Kidney (tissue), 14 donors: Measurements from ENCODE around the gene FRMD1. TPM values are rescaled to one million over a fixed set of nuclear protein-coding genes. Genes with fewer than 3 reads are reported as not detected.

Experiments used
- DNase-seq, 5 donors: peaks; one replicate each; pipeline ENCODE4 v3.0.0-alpha.2; 2013 to 2020
- FAIRE-seq: peaks from 2 replicates; lab custom pipeline; 2012; peaks lifted over from hg19 to GRCh38; lab: Jason Lieb, UNC
- H3K27ac ChIP-seq, 2 donors: one replicate each; pipeline ENCODE4 v1.7.0; 2013; ENCODE audit warnings: low read depth in 2 of 2, low read length in 2 of 2, inconsistent platforms in 1 of 2
- H3K27me3 ChIP-seq: one replicate; pipeline ENCODE4 v1.7.1; 2013; ENCODE audit warnings: low read length, inconsistent platforms; ENCODE audit not compliant: control insufficient read depth, insufficient read depth
- H3K36me3 ChIP-seq, 3 donors: one replicate each; pipeline versions ENCODE4 v1.7.0 to v1.7.1; 2013; ENCODE audit warnings: low read length in 3 of 3, control low read depth in 1 of 3, inconsistent platforms in 1 of 3; ENCODE audit not compliant: insufficient read depth in 3 of 3, control insufficient read depth in 2 of 3
- H3K4me1 ChIP-seq, 3 donors: one replicate each; pipeline versions ENCODE4 v1.7.0 to v1.7.1; 2013; ENCODE audit warnings: low read length in 3 of 3, inconsistent platforms in 1 of 3, low read depth in 1 of 3; ENCODE audit not compliant: control insufficient read depth in 2 of 3, insufficient read depth in 2 of 3
- H3K4me3 ChIP-seq, 3 donors: one replicate each; pipeline versions ENCODE4 v1.7.0 to v1.8.1; 2013; ENCODE audit warnings: low read length in 3 of 3, control low read depth in 1 of 3, inconsistent platforms in 1 of 3
- H3K9ac ChIP-seq, 3 donors: one replicate each; pipeline versions ENCODE4 v1.7.0 to v1.7.1; 2013; ENCODE audit warnings: low read length in 3 of 3, control low read depth in 1 of 3, inconsistent platforms in 1 of 3
- H3K9me3 ChIP-seq, 3 donors: one replicate each; pipeline versions ENCODE4 v1.7.0 to v1.7.1; 2013; ENCODE audit warnings: low read length in 3 of 3, control low read depth in 1 of 3, inconsistent platforms in 1 of 3; ENCODE audit not compliant: control insufficient read depth in 2 of 3, insufficient read depth in 1 of 3
- intact Hi-C: fragments of 100-400 bp; cut with DNase I; formaldehyde crosslinking; loops from one replicate; pipeline ENCODE4 v1.11.1; 2022
- polyA plus RNA-seq: library from polyadenylated mRNA; stranded (reverse); fragments of 350-450 nt; fragmentation: Illumina TruSeq; extraction: RNeasy Lipid Tissue Mini Kit (QIAGEN cat#74804); gene quantifications from one replicate; pipeline ENCODE4 v1.2.3, GENCODE V29; 2014; ENCODE audit warnings: low read depth, low replicate concordance; ENCODE audit not compliant: insufficient read depth
- total RNA-seq: library from RNA; stranded (reverse); fragmentation: NEBNext Ultra II Directional; extraction: Animal tissue kit (Norgen Biotek cat#: 25700); gene quantifications from one replicate; pipeline ENCODE4 v1.2.1, GENCODE V29; 2021
- TF ChIP-seq, protein P1 (sequence below): IDR thresholded peaks from 3 replicates; pipeline ENCODE4 v1.5.1; 2012; ENCODE audit warnings: mild to moderate bottlenecking, moderate library complexity, borderline replicate concordance; ENCODE audit not compliant: insufficient read depth; ENCODE audit errors: extremely low read depth
- donor health status: control.
- donor health status: control.
- donor health status: control.
- donor health status: control.
- donor health status: control.
- donor health status: DM: yes; HTN: yes; CAD: no.
- donor health status: Normal renal cell carcinoma (clear cell type).

FRMD1 gene
- total and polyA plus RNA-seq, 2 donors from 2014 or later, result 1.1 to 7.5 TPM

- no peaks in the 10 kb centered on the region for H3K9me3 ChIP-seq
- FAIRE-seq (no peak), DNase-seq (peak in 2 of 5 donors; percentile 64 to 66)
- intact Hi-C loops, result no loop called here
- no peak overlapping the region for H3K9ac ChIP-seq
- H3K36me3 ChIP-seq, result no peaks in the 10 kb centered on the region
- TF ChIP-seq, protein P1, sequence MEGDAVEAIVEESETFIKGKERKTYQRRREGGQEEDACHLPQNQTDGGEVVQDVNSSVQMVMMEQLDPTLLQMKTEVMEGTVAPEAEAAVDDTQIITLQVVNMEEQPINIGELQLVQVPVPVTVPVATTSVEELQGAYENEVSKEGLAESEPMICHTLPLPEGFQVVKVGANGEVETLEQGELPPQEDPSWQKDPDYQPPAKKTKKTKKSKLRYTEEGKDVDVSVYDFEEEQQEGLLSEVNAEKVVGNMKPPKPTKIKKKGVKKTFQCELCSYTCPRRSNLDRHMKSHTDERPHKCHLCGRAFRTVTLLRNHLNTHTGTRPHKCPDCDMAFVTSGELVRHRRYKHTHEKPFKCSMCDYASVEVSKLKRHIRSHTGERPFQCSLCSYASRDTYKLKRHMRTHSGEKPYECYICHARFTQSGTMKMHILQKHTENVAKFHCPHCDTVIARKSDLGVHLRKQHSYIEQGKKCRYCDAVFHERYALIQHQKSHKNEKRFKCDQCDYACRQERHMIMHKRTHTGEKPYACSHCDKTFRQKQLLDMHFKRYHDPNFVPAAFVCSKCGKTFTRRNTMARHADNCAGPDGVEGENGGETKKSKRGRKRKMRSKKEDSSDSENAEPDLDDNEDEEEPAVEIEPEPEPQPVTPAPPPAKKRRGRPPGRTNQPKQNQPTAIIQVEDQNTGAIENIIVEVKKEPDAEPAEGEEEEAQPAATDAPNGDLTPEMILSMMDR, result no peak
- H3K27ac ChIP-seq, result no peak overlapping the region
- no peaks in the 10 kb centered on the region for H3K4me1 ChIP-seq
- H3K27me3 ChIP-seq, result peaks cover 2% of the 10 kb centered on the region
- no peak overlapping the region for H3K4me3 ChIP-seq
Measured at GRCh38 chr6:168101590-168102314, 22.7 kb upstream of the FRMD1 start.

GRCh38 chr6:168100803-168101589 lies 22.0 kb upstream of the FRMD1 start:
- H3K4me3 ChIP-seq, result no peak overlapping the region
- FAIRE-seq (no peak), DNase-seq (peak in 1 of 5 donors; percentile 54)
- no peaks in the 10 kb centered on the region for H3K4me1 ChIP-seq
- H3K27me3 ChIP-seq, result peaks cover 2% of the 10 kb centered on the region
- H3K36me3 ChIP-seq, result no peaks in the 10 kb centered on the region
- TF ChIP-seq, protein P1, result no peak
- no peak overlapping the region for H3K27ac ChIP-seq
- H3K9me3 ChIP-seq, result no peaks in the 10 kb centered on the region
- H3K9ac ChIP-seq, result no peak overlapping the region
- intact Hi-C loops, result no loop called here

DNA sequence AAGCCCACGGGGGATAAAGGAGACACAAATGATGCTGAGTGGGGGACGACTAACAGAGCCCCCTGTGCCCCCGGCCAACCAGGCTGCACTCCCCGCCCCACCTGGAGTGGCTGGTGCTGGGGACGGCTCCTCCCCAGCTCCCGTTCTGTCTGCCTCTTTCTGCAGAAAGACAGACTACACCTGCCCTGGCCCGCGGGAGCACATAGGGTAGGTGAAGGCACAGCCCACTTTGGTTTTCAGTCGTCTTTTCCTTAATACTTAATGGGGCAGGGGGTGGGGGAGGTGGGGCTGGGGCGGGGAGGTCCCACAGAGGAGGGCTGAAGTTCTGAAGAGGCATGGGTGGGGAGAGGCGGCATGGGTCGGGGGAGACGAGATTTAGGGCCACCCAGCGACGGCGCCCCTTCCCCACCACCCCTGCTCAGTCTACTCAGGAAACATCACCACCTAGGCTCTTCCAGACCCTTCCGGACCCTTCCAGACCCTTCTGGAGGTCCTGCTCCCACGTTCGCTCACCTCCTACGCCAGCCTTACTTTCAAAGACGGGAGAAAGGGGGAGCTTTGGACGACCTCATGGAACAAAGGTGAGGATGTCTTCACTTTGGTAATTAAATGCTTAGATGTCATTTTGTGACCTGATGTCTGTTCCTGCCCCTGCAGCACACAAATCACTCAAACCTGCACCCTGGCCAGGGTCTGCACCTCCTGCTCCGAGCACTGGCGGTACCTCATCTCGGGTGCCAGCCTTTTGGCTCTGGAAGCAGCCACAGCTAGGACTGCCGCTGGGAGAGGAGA lies 21.2 kb upstream of the FRMD1 start:
- H3K4me1 ChIP-seq, result no peaks in the 10 kb centered on the region
- intact Hi-C loops, result no loop called here
- H3K9ac ChIP-seq, result no peak overlapping the region
- FAIRE-seq, result no peak
- TF ChIP-seq, protein P1, result no peak
- peaks cover 2% of the 10 kb centered on the region for H3K27me3 ChIP-seq
- H3K27ac ChIP-seq, result no peak overlapping the region
- no peak overlapping the region for H3K4me3 ChIP-seq
- H3K36me3 ChIP-seq, result no peaks in the 10 kb centered on the region
- peak in 1 of 5 donors; percentile 43 for DNase-seq
- no peaks in the 10 kb centered on the region for H3K9me3 ChIP-seq
